DOHH2 (cell line): Measurements from ENCODE around the gene FBXW9.
"Not testable (repeated sequence)": the region's sequence is repeated elsewhere in the genome, so short reads cannot be mapped to it uniquely, and the experiment has no call there.

Source experiments
- CTCF ChIP-seq: fragments of 200-600 bp; sonication (generic); IDR thresholded peaks from one replicate; pipeline ENCODE4 v1.5.1; 2014; ENCODE audit warnings: antibody characterized with exemption, mild to moderate bottlenecking, low read depth, low read length; ENCODE audit not compliant: poor library complexity, severe bottlenecking
- EZH2phosphoT487 ChIP-seq: fragments of 200-600 bp; sonication (generic); IDR thresholded peaks from 2 replicates; pipeline ENCODE4 v1.6.1; 2017; ENCODE audit warnings: borderline replicate concordance, mild to moderate bottlenecking, antibody characterized with exemption, low read length, moderate library complexity, mixed read lengths

GRCh38 chr19:12678039-12678438 is 18.4 kb downstream of the FBXW9 start:
- TF ChIP-seq CTCF, EZH2phosphoT487: not testable (repeated sequence)
